GM12872 (cell line): ENCODE data around the gene GPR137B.

Experiments used
- TF ChIP-seq, protein P1 (sequence below): IDR thresholded peaks from 3 replicates; pipeline ENCODE4 v1.5.1; 2011; ENCODE audit warnings: low read depth, mild to moderate bottlenecking, low read length, moderate library complexity; ENCODE audit not compliant: insufficient read depth

The GPR137B gene

DNA sequence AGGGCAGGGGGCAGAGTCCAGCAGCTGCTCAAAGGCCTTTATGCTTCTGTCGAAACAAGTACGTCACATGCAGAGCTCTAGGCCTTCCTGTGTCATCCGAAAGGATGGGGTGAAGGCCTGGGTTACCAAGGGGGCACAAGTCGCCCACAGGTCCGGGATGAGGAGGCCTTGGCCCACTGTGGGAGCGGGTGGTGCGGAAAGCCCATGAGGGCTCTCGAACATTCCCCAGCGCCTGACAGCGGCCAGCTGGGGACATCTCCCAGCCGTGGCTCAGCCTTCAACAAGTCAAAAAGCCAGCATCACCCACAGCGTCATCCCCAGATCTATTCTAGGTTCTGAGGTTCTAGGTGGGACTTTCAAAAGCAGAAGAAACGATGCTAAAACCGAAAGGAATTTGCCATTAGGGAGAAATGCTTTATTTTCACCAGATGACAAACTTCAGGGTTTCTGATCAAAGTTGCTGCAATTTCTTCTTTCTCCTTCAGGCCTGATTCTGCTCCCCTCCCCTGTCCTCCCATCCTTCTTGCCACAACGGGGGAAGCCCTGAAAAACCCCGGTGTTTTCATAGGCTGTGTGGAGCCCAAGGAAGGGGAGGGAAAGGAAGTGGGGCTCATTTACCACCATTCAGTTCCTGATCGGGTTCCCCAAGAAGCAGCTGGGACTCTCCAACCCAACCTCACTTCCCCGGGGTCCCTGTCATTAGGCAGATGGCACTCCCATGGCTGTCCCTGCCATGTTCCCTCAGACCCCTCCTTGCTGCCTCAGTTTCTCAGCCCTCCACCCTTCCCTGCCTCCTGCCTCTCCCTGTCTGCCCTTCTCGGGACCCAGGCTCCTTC, 17.6 kb downstream of the GPR137B start:
- TF ChIP-seq, protein P1, sequence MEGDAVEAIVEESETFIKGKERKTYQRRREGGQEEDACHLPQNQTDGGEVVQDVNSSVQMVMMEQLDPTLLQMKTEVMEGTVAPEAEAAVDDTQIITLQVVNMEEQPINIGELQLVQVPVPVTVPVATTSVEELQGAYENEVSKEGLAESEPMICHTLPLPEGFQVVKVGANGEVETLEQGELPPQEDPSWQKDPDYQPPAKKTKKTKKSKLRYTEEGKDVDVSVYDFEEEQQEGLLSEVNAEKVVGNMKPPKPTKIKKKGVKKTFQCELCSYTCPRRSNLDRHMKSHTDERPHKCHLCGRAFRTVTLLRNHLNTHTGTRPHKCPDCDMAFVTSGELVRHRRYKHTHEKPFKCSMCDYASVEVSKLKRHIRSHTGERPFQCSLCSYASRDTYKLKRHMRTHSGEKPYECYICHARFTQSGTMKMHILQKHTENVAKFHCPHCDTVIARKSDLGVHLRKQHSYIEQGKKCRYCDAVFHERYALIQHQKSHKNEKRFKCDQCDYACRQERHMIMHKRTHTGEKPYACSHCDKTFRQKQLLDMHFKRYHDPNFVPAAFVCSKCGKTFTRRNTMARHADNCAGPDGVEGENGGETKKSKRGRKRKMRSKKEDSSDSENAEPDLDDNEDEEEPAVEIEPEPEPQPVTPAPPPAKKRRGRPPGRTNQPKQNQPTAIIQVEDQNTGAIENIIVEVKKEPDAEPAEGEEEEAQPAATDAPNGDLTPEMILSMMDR, result no peak

DNA sequence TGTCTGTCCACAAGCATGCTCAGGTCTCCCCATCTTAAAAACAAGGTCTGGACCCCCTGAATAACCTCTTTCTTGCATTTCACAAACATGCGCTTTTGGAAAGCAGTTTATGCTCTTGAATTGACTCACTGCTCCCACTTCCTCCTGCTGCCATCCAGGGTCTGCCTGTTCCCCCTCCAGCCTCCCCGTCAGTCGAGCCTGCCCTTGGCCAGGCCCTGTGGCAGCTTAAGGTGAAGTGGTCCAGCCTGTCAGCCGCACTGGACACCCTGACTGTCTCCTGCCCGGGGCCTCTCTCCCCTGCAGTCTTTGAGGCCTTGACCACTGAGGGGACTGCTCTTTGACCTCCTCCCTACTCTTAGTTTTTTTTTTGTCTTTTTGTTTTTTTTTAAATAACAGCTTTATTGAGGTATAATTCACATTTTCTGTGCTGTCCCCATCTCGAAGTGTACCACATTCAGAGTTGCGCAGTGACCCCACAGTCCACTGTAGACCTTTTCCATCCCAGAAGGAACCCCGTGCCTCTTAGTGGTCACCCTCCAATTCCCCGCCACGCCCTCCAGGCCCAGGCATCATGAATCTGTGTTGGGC, 18.3 kb downstream of the GPR137B start:
- TF ChIP-seq, protein P1, result no peak

DNA sequence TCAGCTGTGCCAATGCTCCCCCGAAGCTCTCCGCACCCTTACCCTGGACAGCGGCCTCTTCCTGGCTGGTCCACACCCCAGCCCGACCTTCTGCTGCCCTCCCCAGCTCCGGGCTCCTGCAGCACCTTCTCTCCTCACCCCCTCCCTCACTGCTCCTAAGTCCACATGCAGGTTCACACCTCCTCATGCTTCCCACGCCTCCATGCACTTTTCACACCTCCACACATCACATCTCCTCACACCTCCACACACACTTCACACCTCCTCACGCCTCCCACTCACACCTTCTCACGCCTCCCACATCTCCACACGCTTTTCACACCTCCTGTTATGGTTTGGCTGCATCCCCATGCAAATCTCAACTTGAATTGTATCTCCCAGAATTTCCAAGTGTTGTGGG, 18.9 kb downstream of the GPR137B start:
- TF ChIP-seq, protein P1, result no peak

DNA sequence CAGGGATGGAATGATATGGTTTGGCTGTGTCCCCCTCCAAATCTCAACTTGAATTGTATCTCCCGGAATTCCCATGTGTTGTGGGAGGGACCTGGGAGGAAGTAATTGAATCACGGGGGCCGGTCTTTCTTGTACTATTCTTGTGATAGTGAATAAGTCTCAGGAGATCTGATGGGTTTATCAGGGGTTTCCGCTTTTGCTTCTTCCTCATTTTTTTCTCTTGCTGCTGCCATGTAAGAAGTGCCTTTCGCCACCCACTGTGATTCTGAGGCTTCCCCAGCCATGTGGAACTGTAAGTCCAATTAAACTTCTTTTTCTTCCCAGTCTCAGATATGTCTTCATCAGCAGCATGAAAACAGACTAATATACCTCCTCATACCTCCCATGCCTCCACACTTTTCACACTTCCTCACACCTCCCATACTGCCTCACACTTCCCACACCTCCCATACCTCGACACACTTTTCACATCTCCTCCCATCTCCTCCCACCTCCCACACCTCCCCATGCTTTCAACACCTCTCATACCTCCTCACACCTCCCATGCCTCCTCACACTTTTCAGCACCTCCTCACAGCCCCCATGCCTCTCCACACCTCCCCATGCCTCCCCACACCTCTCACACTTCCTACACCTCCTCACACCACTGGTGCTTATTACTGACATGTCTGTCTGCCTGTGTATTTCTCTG, 21.3 kb downstream of the GPR137B start:
- TF ChIP-seq, protein P1, result no peak

DNA sequence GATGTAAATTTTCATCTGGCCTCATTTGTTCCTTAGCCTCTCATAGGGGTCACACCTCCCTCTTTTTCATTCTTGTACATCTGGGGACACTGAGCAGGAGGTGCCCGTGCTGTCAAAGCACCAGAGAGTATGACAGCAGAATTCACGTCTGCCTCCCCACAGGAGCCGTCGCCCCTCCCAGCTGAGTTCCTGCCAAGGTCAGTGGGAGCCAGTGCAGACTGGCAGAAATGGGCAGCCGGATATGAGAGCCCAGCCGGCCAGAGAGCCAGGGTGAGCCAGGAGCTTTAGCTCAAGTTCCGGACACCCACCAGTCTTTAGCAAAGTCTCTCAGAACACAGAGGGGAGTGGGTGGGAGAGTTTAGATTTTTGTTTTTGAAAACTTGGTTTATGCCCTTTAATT, 21.9 kb downstream of the GPR137B start:
- TF ChIP-seq, protein P1, result no peak

DNA sequence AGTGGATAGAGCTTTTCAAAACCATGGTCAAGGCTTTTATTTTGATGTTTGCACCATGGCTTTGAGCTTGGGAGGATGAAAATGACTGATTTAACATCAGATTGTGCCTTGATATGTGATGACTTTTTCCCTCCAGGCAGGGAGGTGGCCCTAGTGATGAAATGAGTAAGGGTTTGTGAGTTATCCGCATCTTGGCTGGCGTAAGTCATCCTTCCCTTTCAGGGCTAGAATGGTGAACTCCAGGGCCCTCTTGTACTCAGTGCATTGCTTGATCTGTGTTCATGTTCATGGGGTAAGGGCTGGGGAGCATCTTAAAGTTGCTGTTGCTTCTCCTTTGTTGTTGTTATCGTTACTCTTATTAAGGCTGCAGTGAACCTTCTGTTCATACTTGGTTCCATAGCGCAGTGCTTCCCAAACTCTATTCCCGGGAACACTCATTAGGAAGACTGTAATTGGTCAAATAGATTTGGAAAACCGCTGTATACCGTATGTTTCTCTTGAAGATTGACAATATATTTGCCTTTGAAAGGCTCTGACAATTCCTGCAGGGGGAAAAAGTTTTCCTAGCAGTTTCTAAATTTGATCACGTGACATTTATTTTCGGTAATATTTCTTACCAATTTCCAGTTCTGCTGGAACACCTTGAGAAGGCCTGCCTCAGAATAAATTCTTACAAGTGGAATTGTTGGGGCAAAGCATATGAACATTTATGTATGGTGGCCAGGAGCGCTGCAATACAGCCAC, 23.1 kb downstream of the GPR137B start:
- TF ChIP-seq, protein P1, result no peak

DNA sequence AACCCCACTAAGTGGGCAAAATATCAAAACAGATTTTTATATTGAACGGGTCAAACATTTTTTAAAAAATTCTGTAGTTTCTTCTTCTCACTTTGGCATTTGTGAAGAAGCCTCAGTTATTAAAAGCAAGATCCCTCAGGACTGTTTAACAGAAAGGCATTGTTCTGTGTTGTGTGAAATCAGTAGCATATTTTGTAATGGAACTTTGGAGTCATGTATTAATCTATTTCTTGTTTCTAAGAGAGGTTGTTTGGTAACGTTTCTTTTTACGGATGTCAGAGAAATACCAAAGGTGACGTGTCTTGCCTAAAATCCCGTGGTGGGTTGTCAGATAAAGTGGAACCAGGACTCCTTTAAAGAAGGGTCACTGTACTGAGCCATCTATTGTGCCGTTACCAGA, 23.7 kb downstream of the GPR137B start:
- TF ChIP-seq, protein P1, result no peak
